Fibroblast of lung (primary cell): ENCODE measurements around the gene PRKCA. TPM values are rescaled to one million over a fixed set of nuclear protein-coding genes. Genes with fewer than 3 reads are reported as not detected.

Experiments
- DNase-seq, 2 donors: peaks; one replicate each; pipeline versions ENCODE4 v3.0.0 to v3.0.0-alpha.2; 2010; ENCODE audit warnings: low read depth in 2 of 2
- H2AFZ ChIP-seq: 2 replicates; pipeline ENCODE4 v1.5.1; 2012; ENCODE audit warnings: low read length, control low read depth, inconsistent platforms
- H3K27ac ChIP-seq: 2 replicates; pipeline ENCODE4 v1.5.1; 2011; ENCODE audit warnings: low read length, control low read depth; ENCODE audit not compliant: insufficient read depth
- H3K27me3 ChIP-seq: 2 replicates; pipeline ENCODE4 v1.5.1; 2011; ENCODE audit warnings: mild to moderate bottlenecking, low read length; ENCODE audit not compliant: control insufficient read depth, insufficient read depth
- H3K36me3 ChIP-seq: 2 replicates; pipeline ENCODE4 v1.5.1; 2011; ENCODE audit warnings: low read length; ENCODE audit not compliant: control insufficient read depth, insufficient read depth
- H3K4me1 ChIP-seq: 2 replicates; pipeline ENCODE4 v1.5.1; 2011; ENCODE audit warnings: low read length; ENCODE audit not compliant: control insufficient read depth, insufficient read depth; ENCODE audit errors: extremely low read depth
- H3K4me2 ChIP-seq: 2 replicates; pipeline ENCODE4 v1.5.1; 2011; ENCODE audit warnings: low read length, control low read depth; ENCODE audit not compliant: insufficient read depth; ENCODE audit errors: extremely low read depth
- H3K4me3 ChIP-seq, 4 experiments: fragments of 200-600 bp in 1 of 4; sonication (generic) in 1 of 4; replicated peaks in 1 of 4; 2 replicates each; pipeline ENCODE4 v1.5.1; 2011 to 2016; ENCODE audit warnings: low read length in 4 of 4, low read depth in 3 of 4, mild to moderate bottlenecking in 3 of 4, control low read depth in 2 of 4, inconsistent platforms in 1 of 4, mixed read lengths in 1 of 4; ENCODE audit not compliant: insufficient read depth in 1 of 4; ENCODE audit errors: control extremely low read depth in 1 of 4
- H3K79me2 ChIP-seq: 2 replicates; pipeline ENCODE4 v1.5.1; 2012; ENCODE audit warnings: mild to moderate bottlenecking, low read length, inconsistent platforms; ENCODE audit not compliant: control insufficient read depth, insufficient read depth
- H3K9ac ChIP-seq: 2 replicates; pipeline ENCODE4 v1.5.1; 2011; ENCODE audit warnings: mild to moderate bottlenecking, low read length, control low read depth; ENCODE audit not compliant: insufficient read depth
- H3K9me3 ChIP-seq: 2 replicates; pipeline ENCODE4 v1.5.1; 2012; ENCODE audit warnings: low read depth, low read length; ENCODE audit not compliant: control insufficient read depth, insufficient read depth
- H4K20me1 ChIP-seq: 2 replicates; pipeline ENCODE4 v1.5.1; 2011; ENCODE audit warnings: low read length; ENCODE audit not compliant: control insufficient read depth, insufficient read depth; ENCODE audit errors: extremely low read depth
- EZH2 ChIP-seq: IDR thresholded peaks from 2 replicates; pipeline ENCODE4 v1.5.1; 2012; ENCODE audit warnings: low read length, control low read depth, mild to moderate bottlenecking; ENCODE audit errors: missing control alignments
- polyA plus RNA-seq, 2 donors: library from polyadenylated mRNA; depleted of rRNA in 1 of 2; stranded (reverse) in 1 of 2; unstranded in 1 of 2; fragments of >200 nt; gene quantifications; 2 replicates each; pipeline ENCODE4 v1.2.1, GENCODE V29; 2011 to 2012; ENCODE audit warnings: missing spikeins in 1 of 2
- total RNA-seq: library from RNA; depleted of rRNA; stranded (reverse); fragments of >200 nt; gene quantifications from 2 replicates; pipeline ENCODE4 v1.2.1, GENCODE V29; 2014
- TF ChIP-seq, protein P1 (sequence below), 2 donors: IDR thresholded peaks in 1 of 2; conservative IDR thresholded peaks in 1 of 2; 1 replicate in 1 of 2; 2 replicates in 1 of 2; pipeline ENCODE4 v1.5.1; 2011 to 2012; ENCODE audit warnings: low read length in 2 of 2, control low read depth in 1 of 2, inconsistent platforms in 1 of 2, low read depth in 1 of 2, mild to moderate bottlenecking in 1 of 2

Gene PRKCA
- total and polyA plus RNA-seq, 2 donors (not counting 1 experiment from before 2014, with no cell fraction given): 34.0 to 74.2 TPM

- H3K4me3 ChIP-seq: no peak overlapping the region
- no peaks in the 10 kb centered on the region for H3K36me3 ChIP-seq
- DNase-seq: peak in 1 of 2 donors; percentile 23
- no peak overlapping the region for H3K4me2 ChIP-seq
- H4K20me1 ChIP-seq: no peaks in the 10 kb centered on the region
- no peak overlapping the region for H3K27ac ChIP-seq
- H3K27me3 ChIP-seq: no peaks in the 10 kb centered on the region
- no peak overlapping the region for H2AFZ ChIP-seq
- peaks cover 71% of the 10 kb centered on the region for H3K79me2 ChIP-seq
- no peaks in the 10 kb centered on the region for H3K9me3 ChIP-seq
- TF ChIP-seq EZH2: no peak
- TF ChIP-seq, protein P1, sequence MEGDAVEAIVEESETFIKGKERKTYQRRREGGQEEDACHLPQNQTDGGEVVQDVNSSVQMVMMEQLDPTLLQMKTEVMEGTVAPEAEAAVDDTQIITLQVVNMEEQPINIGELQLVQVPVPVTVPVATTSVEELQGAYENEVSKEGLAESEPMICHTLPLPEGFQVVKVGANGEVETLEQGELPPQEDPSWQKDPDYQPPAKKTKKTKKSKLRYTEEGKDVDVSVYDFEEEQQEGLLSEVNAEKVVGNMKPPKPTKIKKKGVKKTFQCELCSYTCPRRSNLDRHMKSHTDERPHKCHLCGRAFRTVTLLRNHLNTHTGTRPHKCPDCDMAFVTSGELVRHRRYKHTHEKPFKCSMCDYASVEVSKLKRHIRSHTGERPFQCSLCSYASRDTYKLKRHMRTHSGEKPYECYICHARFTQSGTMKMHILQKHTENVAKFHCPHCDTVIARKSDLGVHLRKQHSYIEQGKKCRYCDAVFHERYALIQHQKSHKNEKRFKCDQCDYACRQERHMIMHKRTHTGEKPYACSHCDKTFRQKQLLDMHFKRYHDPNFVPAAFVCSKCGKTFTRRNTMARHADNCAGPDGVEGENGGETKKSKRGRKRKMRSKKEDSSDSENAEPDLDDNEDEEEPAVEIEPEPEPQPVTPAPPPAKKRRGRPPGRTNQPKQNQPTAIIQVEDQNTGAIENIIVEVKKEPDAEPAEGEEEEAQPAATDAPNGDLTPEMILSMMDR (conservative IDR thresholded peaks at IDR 0.05 in 1 of 2, IDR thresholded peaks at IDR 0.05 in 1 of 2; ENCODE audit: low read depth in 1 of 2, low read length in 2 of 2): no peak
- no peaks in the 10 kb centered on the region for H3K4me1 ChIP-seq
- no peak overlapping the region for H3K9ac ChIP-seq
These were observed 109.1 kb downstream of the PRKCA start for GRCh38 chr17:66411520-66411919.

DNA sequence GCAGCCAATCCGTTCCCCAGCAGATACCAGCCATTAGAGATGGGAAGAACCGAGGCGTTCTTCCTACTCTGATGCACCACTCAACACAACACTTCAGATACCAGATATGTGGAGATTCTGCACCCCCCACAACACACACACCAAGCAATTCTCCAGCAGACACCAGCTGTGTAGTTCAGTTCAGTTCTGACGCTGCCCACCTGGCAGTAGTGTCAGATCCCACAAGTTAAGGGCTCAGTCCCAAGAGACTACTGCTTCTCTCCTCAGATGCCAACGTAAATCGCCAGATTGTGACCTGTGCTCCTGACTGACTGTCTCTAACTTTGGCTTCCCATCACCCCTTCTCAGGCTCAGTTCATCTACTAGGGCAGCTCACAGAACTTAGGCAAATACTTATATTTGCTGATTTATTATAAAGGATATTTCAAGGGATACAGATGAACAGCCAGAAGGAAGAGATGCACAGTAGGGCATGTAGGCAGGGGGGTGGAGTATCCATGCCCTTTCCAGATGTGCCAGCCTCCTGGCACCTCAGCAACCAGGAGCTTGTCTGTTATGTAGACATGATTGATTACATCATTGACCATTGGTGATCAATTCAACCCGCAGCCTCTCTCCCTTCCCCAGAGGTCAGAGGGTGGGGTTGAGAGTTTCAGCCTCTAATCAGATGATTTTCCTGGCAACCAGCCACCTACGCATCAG is 110.6 kb downstream of the PRKCA start:
- no peak overlapping the region for H3K4me3 ChIP-seq
- H3K36me3 ChIP-seq: no peaks in the 10 kb centered on the region
- H3K27me3 ChIP-seq: no peaks in the 10 kb centered on the region
- H3K9me3 ChIP-seq: no peaks in the 10 kb centered on the region
- H3K79me2 ChIP-seq: peaks cover 70% of the 10 kb centered on the region
- no peaks in the 10 kb centered on the region for H3K4me1 ChIP-seq
- DNase-seq: no peak
- H3K4me2 ChIP-seq: no peak overlapping the region
- no peak overlapping the region for H3K27ac ChIP-seq
- H4K20me1 ChIP-seq: no peaks in the 10 kb centered on the region
- H2AFZ ChIP-seq: no peak overlapping the region
- no peak overlapping the region for H3K9ac ChIP-seq
- TF ChIP-seq, protein P1 (conservative IDR thresholded peaks at IDR 0.05 in 1 of 2, IDR thresholded peaks at IDR 0.05 in 1 of 2; ENCODE audit: low read depth in 1 of 2, low read length in 2 of 2): no peak

DNA sequence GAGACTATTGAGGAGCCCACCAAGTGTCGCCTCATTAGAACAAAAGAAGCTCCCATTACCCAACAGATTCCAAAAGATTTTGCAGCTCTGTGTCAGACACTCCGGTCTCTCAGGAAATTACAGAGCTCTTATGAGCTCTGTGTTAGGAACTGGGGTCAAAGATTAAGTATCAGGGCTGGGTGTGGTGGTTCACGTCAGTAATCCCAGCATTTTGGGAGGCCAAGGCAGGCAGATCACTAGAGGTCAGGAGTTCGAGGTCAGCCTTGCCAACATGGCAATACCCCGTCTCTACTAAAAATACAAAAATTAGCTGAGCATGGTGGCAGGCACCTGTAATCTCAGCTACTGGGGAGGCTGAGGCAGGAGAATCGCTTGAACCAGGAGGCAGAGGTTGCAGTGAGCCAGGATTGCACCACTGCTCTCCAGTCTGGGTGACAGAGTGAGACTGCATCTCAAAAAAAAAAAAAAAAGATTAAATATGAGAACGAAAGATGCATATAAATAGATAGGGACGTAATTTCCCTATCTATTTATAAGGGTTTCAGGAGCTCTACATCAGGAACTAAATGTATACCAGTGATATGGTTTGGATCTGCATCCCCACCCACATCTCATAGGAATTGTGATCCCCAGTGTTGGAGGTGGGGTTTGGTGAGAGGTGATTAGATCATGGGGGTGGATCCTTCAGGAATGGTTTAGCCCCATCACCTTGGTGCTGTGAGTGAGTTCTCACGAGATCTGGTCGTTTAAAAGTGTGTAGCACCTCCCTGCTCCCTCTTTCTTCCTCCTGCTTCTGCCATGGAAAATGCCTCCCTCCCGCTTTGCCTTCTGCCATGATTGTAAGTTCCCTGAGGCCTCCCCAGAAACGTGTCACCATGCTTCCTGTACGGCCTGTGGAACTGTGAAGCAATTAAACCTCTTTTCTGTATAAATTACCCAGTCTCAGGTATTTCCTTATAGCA is 111.4 kb downstream of the PRKCA start:
- H3K4me2 ChIP-seq: no peak overlapping the region
- no peak for DNase-seq
- H4K20me1 ChIP-seq: no peaks in the 10 kb centered on the region
- no peaks in the 10 kb centered on the region for H3K36me3 ChIP-seq
- no peaks in the 10 kb centered on the region for H3K4me1 ChIP-seq
- H3K27me3 ChIP-seq: no peaks in the 10 kb centered on the region
- no peak overlapping the region for H3K9ac ChIP-seq
- TF ChIP-seq, protein P1 (conservative IDR thresholded peaks at IDR 0.05 in 1 of 2, IDR thresholded peaks at IDR 0.05 in 1 of 2; ENCODE audit: low read depth in 1 of 2, low read length in 2 of 2): no peak
- no peak for TF ChIP-seq EZH2
- H3K4me3 ChIP-seq: no peak overlapping the region
- peaks cover 69% of the 10 kb centered on the region for H3K79me2 ChIP-seq
- H2AFZ ChIP-seq: no peak overlapping the region
- H3K9me3 ChIP-seq: no peaks in the 10 kb centered on the region
- no peak overlapping the region for H3K27ac ChIP-seq
